Spleen (tissue), 7 donors: Measurements from ENCODE around the gene DEPDC4.

ENCODE experiments used
- POLR2A ChIP-seq, 3 donors: fragments of 450-650 bp; IDR thresholded peaks; one replicate each; pipeline ENCODE4 v1.5.1; 2017; ENCODE audit warnings: antibody characterized with exemption in 3 of 3, mild to moderate bottlenecking in 1 of 3
- TF ChIP-seq, protein P1 (sequence below), 11 experiments: fragments of 200-600 bp in 7 of 11; fragments of 450-650 bp in 4 of 11; sonication (generic) in 4 of 11; IDR thresholded peaks in 8 of 11; conservative IDR thresholded peaks in 3 of 11; 1 replicate in 7 of 11; 2 replicates in 4 of 11; pipeline versions ENCODE4 v1.4.0 to v1.8.0; 2016 to 2021; ENCODE audit warnings: antibody characterized with exemption in 11 of 11, inconsistent platforms in 4 of 11, mild to moderate bottlenecking in 1 of 11
- donor health status: DM: no; HTN: no; CAD: no; lungs with moderate emphysema.
- donor health status: DM: no; HTN: no; CAD: no.
- donor health status: DM: no; HTN: no; CAD: no.

DNA sequence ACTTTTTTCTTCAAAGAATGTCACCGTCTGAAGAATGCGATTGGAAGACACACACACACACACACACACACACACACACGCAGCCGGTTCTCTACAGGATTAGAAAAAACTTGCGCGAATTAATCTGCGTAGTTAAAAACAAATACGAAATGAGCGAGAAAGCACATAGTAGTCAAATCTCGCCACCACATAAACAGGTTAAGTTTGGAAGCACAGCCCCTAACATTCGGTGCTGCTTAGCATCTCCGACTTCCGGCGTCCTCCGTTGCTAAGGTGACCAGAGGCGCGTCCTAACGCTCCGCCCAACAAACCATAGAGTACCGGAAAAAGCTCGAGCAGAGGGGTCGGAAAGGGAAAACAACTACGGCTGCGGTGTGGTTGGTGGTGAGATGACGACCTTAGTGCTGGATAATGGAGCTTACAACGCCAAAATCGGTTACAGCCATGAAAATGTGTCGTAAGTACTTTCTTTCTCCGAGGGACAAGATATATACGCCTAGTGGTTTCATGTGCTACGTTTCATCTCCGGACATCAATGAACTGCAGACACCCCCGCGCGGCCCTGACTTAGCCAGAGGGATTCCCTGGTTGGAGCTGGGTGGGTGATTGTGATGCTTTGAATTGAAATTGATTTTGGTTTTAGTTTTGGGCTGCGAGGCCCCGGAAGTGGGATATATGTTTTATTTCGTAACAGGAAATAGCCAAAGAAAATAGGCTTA is 66.3 kb downstream of the DEPDC4 start, which contains the start of gene ACTR6:
- TF ChIP-seq, protein P1, sequence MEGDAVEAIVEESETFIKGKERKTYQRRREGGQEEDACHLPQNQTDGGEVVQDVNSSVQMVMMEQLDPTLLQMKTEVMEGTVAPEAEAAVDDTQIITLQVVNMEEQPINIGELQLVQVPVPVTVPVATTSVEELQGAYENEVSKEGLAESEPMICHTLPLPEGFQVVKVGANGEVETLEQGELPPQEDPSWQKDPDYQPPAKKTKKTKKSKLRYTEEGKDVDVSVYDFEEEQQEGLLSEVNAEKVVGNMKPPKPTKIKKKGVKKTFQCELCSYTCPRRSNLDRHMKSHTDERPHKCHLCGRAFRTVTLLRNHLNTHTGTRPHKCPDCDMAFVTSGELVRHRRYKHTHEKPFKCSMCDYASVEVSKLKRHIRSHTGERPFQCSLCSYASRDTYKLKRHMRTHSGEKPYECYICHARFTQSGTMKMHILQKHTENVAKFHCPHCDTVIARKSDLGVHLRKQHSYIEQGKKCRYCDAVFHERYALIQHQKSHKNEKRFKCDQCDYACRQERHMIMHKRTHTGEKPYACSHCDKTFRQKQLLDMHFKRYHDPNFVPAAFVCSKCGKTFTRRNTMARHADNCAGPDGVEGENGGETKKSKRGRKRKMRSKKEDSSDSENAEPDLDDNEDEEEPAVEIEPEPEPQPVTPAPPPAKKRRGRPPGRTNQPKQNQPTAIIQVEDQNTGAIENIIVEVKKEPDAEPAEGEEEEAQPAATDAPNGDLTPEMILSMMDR (IDR thresholded peaks at IDR 0.05 in 8 of 11, conservative IDR thresholded peaks at IDR 0.05 in 3 of 11), result peak in 8 of 11 experiments; percentile 5 to 44 (median 24)
- peak in 1 of 3 donors; percentile 37 for TF ChIP-seq POLR2A (IDR thresholded peaks at IDR 0.05)
